HPDE6-E6E7 (cell line): ENCODE measurements around the gene ZNF181.
A peak's percentile ranks its signal among the peaks of the same experiment; 100 is the strongest.

Experiments used
- DNase-seq: peaks from one replicate; pipeline ENCODE4 v3.0.0; 2011; ENCODE audit warnings: missing footprints; ENCODE audit errors: extremely low spot score

ZNF181 gene

GRCh38 chr19:34757441-34757840, 23.4 kb downstream of the ZNF181 start:
- no peak for DNase-seq

- no peak for DNase-seq
Measured at GRCh38 chr19:34759218-34759917, 25.3 kb downstream of the ZNF181 start.

DNA sequence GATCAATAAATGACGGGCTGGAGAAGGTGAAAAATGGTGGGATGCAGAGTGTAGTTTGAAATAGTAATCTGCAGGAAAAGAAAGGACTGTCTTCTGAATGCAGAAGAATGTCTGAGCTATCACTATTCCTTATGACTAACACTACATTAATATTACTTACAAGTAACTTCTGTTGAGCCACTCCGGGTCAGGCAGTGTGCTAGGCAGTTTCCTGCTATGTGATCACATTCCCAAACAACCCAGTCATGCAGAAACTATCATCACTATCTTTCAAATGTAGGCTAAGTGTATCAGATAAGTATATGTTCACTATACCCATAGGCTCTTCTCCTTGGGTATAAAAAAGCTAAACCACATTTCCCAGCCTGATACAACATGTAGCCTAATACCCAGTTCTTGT, 32.3 kb downstream of the ZNF181 start:
- DNase-seq = no peak

DNA sequence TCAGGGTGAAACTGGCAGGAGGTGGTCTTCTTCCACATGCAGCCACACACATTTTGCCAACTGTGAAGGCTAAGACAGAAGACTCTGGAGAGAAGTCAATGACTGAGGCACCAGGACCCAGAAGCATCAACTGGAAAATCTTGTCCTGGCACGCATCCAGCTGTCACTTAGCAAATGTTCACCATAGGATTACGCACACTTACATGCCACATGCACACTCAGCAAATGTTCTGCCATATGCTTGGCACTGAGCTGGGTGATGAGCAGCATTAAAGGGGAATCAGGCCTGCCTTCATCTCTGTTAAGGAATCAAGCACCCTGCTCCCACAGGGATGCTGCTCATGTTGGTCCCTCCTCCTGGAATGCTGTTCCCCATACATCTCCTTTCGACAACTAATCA, 33.9 kb downstream of the ZNF181 start:
- no peak for DNase-seq

DNA sequence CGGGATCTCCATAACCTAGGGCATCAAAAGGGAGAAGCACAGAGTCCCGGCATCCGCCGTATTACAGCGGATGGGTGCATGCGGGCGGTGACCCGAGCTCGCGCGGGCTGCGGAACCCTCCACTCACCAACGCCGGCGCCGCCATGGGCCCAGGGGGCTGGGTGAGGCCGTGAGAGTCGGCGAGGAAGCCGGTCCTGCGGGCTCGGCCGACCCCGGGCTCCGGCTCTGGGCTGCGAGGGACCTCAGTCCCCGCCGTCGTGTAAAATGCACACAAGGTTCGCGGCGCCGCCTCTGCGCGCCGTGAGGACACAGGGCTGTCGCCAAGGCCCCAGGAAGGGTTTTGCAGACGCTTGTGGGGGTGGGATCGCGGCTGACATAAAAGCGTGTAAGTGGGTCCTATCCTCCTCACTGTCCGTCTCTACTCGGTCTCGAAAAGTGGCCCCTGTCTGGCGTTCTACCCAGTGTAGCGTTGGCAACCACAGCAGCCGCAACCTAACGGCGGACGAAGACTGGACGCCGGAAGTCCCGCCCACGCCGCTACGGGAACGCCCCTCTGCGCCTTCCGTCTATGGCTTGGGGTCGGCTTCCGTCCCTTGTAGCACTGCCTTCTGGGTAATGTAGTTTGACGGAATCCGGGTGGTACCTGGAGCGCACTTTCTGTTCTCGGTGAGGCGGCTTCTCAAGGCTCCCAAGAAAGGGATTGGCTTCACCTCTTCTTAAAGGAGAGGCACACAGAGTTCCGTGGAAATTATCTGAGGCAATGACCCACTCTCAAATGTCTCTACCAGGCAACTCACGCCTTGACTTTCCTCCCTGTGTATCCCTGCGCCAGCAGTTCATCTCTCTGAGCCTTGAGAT, 38.9 kb downstream of the ZNF181 start, which contains the start of gene ZNF599:
Gene ZNF599 (minus strand): TSS at position 519 of the 858 bp plus-strand sequence. CDS start 374 bp downstream, at position 145.
- DNase-seq = peak; percentile 75

DNA sequence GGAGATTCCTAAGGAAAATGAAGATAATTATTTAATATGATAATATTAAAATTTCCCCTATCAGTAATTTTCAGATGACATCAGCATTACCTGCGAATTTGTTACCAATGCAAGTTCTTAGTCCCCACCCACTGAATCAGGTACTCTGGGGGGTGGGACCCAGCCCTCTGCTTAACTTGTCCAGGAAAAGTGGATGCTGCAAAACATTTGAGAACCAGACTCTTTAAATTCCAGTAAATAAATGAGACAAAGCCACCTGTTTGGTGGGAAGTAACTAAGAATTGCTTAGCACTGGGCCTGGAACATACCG, 39.5 kb downstream of the ZNF181 start:
- DNase-seq = no peak

DNA sequence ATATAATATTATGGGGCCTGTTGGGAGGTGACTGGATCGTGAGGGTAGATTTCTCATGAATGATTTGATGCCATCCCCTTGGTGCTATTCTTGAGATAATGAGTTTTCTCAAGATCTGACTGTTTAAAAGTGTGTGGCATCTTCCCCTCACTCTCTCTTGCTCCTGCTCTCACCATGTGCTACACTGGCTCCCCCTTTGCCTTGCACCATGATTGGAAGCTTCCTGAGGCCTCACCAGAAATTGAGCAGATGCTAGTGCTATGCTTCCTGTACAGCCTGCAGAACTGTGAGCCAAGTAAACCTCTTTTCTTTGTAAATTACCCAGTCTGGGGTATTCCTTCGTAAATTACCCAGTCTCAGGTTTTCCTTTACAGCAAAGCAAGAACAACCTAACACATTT, 40.8 kb downstream of the ZNF181 start:
- no peak for DNase-seq

- no peak for DNase-seq
Measured at GRCh38 chr19:34778342-34778741, 44.3 kb downstream of the ZNF181 start.

DNA sequence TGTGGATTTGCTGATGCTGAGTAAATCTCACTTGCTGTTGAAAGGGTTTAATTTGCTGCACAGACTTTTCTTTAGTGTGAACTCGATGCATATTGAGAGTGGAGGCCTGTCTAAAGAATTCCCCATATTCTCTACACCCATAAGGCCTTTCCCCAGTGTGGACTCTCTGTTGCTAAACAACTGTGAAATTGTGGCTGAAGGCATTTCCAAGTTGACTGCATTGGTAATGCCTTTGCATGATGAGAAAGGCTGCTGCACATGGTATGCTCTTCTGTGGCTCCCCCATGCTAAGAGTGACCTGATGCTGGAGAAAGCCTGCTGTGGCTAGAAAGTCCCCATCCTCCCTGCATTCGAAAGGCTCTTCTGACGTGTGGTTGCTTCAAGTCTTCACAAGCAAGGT, 45.6 kb downstream of the ZNF181 start:
- no peak for DNase-seq

DNA sequence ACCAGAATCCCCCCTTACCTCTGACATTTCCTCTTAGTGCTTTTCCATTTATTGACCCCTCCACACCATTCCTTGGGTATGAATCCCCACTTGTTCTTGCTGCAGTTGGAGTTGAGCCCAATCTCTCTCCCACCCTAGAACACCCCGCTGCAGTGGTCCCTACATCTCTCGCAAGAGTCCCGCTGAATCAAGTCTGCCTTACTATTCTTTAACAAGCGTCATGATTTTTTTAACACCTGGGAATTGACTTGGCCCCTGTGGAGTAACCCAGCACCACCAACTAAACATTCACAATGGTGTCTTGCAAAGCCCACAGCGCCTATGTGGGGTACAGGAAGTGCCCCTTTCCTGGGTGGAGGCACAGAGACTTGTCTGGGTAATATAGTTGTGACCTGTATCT, 52.2 kb downstream of the ZNF181 start:
- no peak for DNase-seq

DNA sequence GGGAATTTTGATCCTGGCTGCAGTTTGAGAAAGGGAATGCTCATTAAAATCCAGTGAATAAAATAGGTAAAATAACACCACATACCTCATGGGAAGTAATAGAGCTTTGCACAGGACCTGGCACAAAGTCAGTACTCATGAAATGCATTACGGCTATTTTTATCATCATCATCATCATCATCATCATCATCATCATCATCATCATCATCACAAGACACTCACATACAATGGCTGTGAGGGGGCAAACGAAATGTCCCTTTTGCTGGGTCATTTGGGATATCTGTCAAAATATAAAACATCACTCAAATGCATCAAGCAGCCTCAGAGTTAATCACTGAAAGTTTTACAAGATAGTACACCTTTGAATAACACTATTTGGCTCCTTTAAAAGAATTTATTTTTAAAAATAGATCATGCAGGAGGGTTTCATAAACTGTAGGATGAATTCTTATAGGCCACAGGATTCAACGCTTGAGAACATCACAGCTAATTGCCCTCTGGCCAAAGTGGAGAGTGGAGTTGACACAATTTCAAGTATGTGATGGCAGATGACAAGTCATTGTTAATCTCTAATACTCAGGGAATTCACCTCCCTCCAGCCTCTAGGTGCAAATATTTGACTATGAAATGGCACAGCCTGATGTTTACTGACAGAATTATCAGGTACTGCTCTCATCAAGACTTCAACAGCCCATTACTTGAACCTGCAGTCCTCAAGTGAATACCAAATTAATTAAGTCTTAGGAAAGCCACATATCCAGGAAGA, 53.2 kb downstream of the ZNF181 start:
- DNase-seq = no peak

DNA sequence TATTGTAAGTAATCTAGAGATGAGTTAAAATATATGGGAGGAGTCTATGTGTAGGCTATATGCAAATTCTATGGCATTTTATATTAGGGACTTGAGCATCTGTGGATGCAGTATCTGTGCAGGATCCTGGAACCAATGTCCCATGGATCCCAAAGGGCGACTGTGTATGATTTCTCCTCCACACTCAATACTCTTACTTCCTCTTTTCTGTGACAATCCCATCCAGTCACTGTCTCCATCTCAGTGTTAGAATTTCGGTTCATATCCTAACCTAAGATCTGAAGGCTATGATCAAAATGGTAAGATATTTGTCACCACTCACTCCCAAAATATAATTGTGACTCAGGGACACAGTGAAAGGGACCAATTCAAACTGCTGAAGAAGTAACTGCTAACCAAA, 54.0 kb downstream of the ZNF181 start:
- no peak for DNase-seq

- DNase-seq = no peak
Measured at GRCh38 chr19:34793565-34793964, 59.5 kb downstream of the ZNF181 start.

GRCh38 chr19:34794066-34794960, 60.3 kb downstream of the ZNF181 start:
- no peak for DNase-seq
